OCI-LY3 (cell line): Measurements from ENCODE around the gene CENPB.

Source experiments
- CTCF ChIP-seq: fragments of 200-600, 300-600 bp; sonication (generic); IDR thresholded peaks from 2 replicates; pipeline ENCODE4 v1.5.1; 2014; ENCODE audit warnings: antibody characterized with exemption, low read length, low read depth
- EZH2phosphoT487 ChIP-seq: fragments of 200-600 bp; shearing (Covaris generic); IDR thresholded peaks from 2 replicates; pipeline ENCODE4 v1.6.1; 2018; ENCODE audit warnings: antibody characterized with exemption, mixed run types, low read depth

DNA sequence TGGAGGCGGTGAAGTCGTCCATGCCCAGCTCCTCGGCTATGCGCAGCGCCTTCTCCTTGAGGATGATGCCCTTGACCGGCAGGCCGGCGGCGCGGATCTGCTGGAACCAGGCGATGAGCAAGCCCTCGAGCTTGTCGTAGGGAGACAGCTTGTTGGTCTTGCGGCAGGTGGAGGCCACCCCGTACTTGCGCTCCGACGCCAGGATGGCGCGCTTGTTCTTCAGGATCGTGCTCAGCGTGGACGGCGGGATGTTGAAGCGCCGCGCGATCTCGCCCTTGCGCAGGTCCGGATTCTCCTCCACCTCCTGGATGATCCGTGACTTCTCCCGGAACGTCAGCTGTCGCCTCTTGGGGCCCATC lies 435 bp downstream of the CENPB start:
- TF ChIP-seq EZH2phosphoT487: no peak
- no peak for TF ChIP-seq CTCF
